Muscle layer of colon (tissue), 2 donors: ENCODE measurements around the gene OR5H15.
"Not testable (repeated sequence)": the region's sequence is repeated elsewhere in the genome, so short reads cannot be mapped to it uniquely, and the experiment has no call there.

Experiments
- H3K27ac ChIP-seq: one replicate; pipeline ENCODE4 v1.7.0; 2013; ENCODE audit warnings: low read depth, mild to moderate bottlenecking, low read length, moderate library complexity
- H3K27me3 ChIP-seq, 2 donors: one replicate each; pipeline ENCODE4 v1.7.0; 2013; ENCODE audit warnings: low read length in 2 of 2, mild to moderate bottlenecking in 2 of 2; ENCODE audit not compliant: insufficient read depth in 2 of 2, control insufficient read depth in 1 of 2
- H3K36me3 ChIP-seq: one replicate; pipeline ENCODE4 v1.7.0; 2013; ENCODE audit warnings: mild to moderate bottlenecking, low read length; ENCODE audit not compliant: insufficient read depth
- H3K4me1 ChIP-seq: one replicate; pipeline ENCODE4 v1.7.0; 2013; ENCODE audit warnings: mild to moderate bottlenecking, low read length; ENCODE audit not compliant: insufficient read depth
- H3K4me3 ChIP-seq, 2 donors: one replicate each; pipeline ENCODE4 v1.7.0; 2013; ENCODE audit warnings: low read length in 2 of 2, low read depth in 1 of 2, mild to moderate bottlenecking in 1 of 2, moderate library complexity in 1 of 2
- H3K9ac ChIP-seq: one replicate; pipeline ENCODE4 v1.7.0; 2013; ENCODE audit warnings: low read length
- H3K9me3 ChIP-seq: one replicate; pipeline ENCODE4 v1.7.0; 2013; ENCODE audit warnings: mild to moderate bottlenecking, low read length
- donor health status: abdominal sarcoma.
- donor health status: Adenocarcinoma of cecum.

The OR5H15 gene

GRCh38 chr3:98166396-98166795 is at the start of gene OR5H15:
TSS of gene OR5H15 (plus strand) at chr3:98166696. CDS start at chr3:98168700, 2,004 bp downstream.
- Histone ChIP-seq H3K4me1 (no peaks in the 10 kb centered on the region), H3K9ac (no peak within 1 kb of the TSS), H3K4me3 (no peak within 1 kb of the TSS), H3K36me3 (no peaks in the 10 kb centered on the region), H3K27me3 (no peaks in the 10 kb centered on the region), H3K27ac (no peak within 1 kb of the TSS), H3K9me3 (no peaks in the 10 kb centered on the region)

GRCh38 chr3:98130421-98130820 is 36.1 kb upstream of the OR5H15 start, which contains the start of gene OR5H1:
TSS of gene OR5H1 (plus strand) at chr3:98130721. CDS start at chr3:98132698, 1,977 bp downstream.
- Histone ChIP-seq H3K36me3 (no peaks in the 10 kb centered on the region), H3K4me3 (no peak within 1 kb of the TSS), H3K27ac (no peak within 1 kb of the TSS), H3K27me3 (no peaks in the 10 kb centered on the region), H3K4me1 (no peaks in the 10 kb centered on the region), H3K9me3 (no peaks in the 10 kb centered on the region), H3K9ac (no peak within 1 kb of the TSS)

GRCh38 chr3:98136631-98137030 is 29.9 kb upstream of the OR5H15 start:
- Histone ChIP-seq H3K9me3 (no peaks in the 10 kb centered on the region), H3K4me1 (no peaks in the 10 kb centered on the region), H3K4me3 (no peak overlapping the region), H3K36me3 (no peaks in the 10 kb centered on the region), H3K27ac (no peak overlapping the region), H3K9ac (no peak overlapping the region), H3K27me3 (no peaks in the 10 kb centered on the region)

- H3K27ac ChIP-seq, H3K4me1 ChIP-seq, H3K36me3 ChIP-seq, H3K4me3 ChIP-seq, H3K27me3 ChIP-seq, H3K9ac ChIP-seq, H3K9me3 ChIP-seq: not testable (repeated sequence)
These were observed 28.5 kb upstream of the OR5H15 start for GRCh38 chr3:98137826-98138557.

DNA sequence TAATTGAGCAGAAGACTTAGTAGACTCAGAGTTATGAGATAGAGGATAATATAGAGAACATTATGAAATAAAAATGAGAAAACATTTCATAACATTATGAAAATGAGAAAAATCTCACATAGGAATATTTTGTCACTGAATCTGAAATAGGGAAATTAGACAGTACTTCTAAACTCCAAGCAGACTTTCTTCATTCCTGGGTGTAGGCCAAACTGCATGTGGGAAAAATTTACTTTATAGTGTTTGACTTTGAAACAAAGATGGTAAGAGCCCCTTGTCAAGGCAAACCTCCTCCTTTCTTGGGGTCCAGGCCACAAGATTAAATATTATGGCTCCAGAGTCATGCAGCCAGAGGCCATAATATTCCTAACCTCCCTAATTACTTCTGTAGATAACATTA is 26.0 kb upstream of the OR5H15 start:
- no peaks in the 10 kb centered on the region for H3K27me3 ChIP-seq
- H3K36me3 ChIP-seq = no peaks in the 10 kb centered on the region
- H3K9ac ChIP-seq = no peak overlapping the region
- no peak overlapping the region for H3K4me3 ChIP-seq
- no peaks in the 10 kb centered on the region for H3K4me1 ChIP-seq
- no peaks in the 10 kb centered on the region for H3K9me3 ChIP-seq
- H3K27ac ChIP-seq = no peak overlapping the region

- Histone ChIP-seq H3K27me3 (no peaks in the 10 kb centered on the region), H3K4me1 (no peaks in the 10 kb centered on the region), H3K9ac (no peak within 1 kb of the TSS), H3K27ac (no peak within 1 kb of the TSS), H3K9me3 (no peaks in the 10 kb centered on the region), H3K4me3 (no peak within 1 kb of the TSS), H3K36me3 (no peaks in the 10 kb centered on the region)
These were observed 19.3 kb upstream of the OR5H15 start, which contains the start of gene OR5H14 for GRCh38 chr3:98147179-98147578. TSS of gene OR5H14 (plus strand) at chr3:98147479. CDS start at chr3:98149386, 1,907 bp downstream.

DNA sequence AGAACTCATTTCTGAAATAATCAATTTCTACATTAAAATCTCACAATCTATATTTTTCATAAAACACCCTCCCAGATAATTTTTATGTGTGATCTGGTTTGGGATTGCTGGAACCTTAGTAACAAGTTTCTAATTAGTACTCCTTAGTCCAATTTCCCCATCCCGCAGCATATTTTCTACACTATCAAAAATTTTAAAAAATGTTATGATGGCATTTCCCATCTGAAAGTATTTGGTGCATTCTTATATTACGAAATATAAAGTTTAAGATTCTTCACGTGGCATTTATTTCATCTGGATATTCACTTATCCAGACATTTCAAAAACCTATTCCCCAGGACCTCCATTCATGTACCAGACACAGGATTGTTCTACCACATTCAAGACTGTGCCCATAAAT is 17.7 kb upstream of the OR5H15 start:
- H3K4me1 ChIP-seq = no peaks in the 10 kb centered on the region
- no peaks in the 10 kb centered on the region for H3K9me3 ChIP-seq
- no peaks in the 10 kb centered on the region for H3K27me3 ChIP-seq
- no peak overlapping the region for H3K9ac ChIP-seq
- H3K4me3 ChIP-seq = no peak overlapping the region
- no peaks in the 10 kb centered on the region for H3K36me3 ChIP-seq
- H3K27ac ChIP-seq = no peak overlapping the region

DNA sequence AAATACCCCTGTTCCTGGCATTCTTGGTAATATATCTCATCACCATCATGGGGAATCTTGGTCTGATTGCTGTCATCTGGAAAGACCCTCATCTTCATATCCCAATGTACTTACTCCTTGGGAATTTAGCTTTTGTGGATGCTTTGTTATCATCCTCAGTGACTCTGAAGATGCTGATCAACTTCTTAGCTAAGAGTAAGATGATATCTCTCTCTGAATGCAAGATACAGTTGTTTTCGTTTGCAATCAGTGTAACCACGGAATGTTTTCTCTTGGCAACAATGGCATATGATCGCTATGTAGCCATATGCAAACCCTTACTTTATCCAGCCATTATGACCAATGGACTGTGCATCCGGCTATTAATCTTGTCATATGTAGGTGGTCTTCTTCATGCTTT is 17.0 kb upstream of the OR5H15 start:
- not testable (repeated sequence) for H3K36me3 ChIP-seq, H3K9me3 ChIP-seq, H3K9ac ChIP-seq, H3K4me3 ChIP-seq, H3K27me3 ChIP-seq, H3K4me1 ChIP-seq, H3K27ac ChIP-seq

DNA sequence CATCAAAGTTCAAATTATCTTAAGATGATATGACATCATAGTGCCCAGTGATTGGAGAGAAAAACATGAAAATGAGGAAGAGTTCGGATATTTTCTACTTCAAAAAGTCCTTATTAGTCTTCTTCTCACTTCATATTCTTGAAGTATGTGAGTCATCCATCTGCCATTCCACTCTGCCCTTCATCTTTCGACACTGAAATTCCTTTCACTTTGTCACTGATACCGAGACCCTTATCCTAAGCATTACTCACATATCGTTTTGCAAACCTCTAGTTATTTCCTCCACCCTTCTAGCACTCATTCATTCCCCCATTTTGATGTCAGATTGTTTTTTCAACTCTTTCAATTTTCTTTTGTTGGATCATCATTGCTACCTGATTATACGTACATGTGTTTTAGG is 15.3 kb upstream of the OR5H15 start:
- no peaks in the 10 kb centered on the region for H3K4me1 ChIP-seq
- no peak overlapping the region for H3K4me3 ChIP-seq
- no peaks in the 10 kb centered on the region for H3K36me3 ChIP-seq
- no peaks in the 10 kb centered on the region for H3K9me3 ChIP-seq
- no peak overlapping the region for H3K9ac ChIP-seq
- H3K27me3 ChIP-seq = no peaks in the 10 kb centered on the region
- H3K27ac ChIP-seq = no peak overlapping the region

DNA sequence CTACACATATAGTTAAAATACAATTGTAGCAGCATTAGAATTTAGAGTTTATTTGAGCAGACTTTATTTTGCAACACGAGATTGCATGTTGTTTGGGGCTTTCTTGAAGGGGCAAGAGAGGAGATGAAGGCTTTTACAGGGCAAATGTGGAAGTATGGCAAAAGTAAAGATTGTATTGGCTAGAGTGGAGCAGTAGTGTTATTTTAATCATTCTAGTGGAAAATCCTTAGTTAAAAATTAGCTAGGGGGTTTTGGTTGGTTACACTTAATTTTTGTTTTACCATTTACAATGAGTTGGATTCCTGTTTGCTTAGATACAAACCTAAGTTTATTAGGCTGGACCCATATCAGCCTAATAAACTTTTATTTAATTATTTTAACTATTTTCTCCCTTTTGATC is 4.6 kb downstream of the OR5H15 start:
- no peak overlapping the region for H3K9ac ChIP-seq
- no peak overlapping the region for H3K27ac ChIP-seq
- H3K36me3 ChIP-seq = no peaks in the 10 kb centered on the region
- no peak overlapping the region for H3K4me3 ChIP-seq
- H3K4me1 ChIP-seq = no peaks in the 10 kb centered on the region
- H3K9me3 ChIP-seq = no peaks in the 10 kb centered on the region
- H3K27me3 ChIP-seq = no peaks in the 10 kb centered on the region

GRCh38 chr3:98172621-98173020 is 6.1 kb downstream of the OR5H15 start:
- no peak overlapping the region for H3K4me3 ChIP-seq
- H3K9ac ChIP-seq = no peak overlapping the region
- H3K27ac ChIP-seq = no peak overlapping the region
- H3K4me1 ChIP-seq = no peaks in the 10 kb centered on the region
- H3K36me3 ChIP-seq = no peaks in the 10 kb centered on the region
- H3K27me3 ChIP-seq = no peaks in the 10 kb centered on the region
- H3K9me3 ChIP-seq = no peaks in the 10 kb centered on the region

- no peaks in the 10 kb centered on the region for H3K9me3 ChIP-seq
These were observed 13.9 kb downstream of the OR5H15 start for GRCh38 chr3:98180319-98180890.

More at GRCh38 chr3:98180319-98180890, 13.9 kb downstream of the OR5H15 start:
- Histone ChIP-seq H3K4me3 (no peak overlapping the region), H3K9ac (no peak overlapping the region), H3K27me3 (no peaks in the 10 kb centered on the region), H3K4me1 (no peaks in the 10 kb centered on the region), H3K36me3 (no peaks in the 10 kb centered on the region), H3K27ac (no peak overlapping the region)
